GM19455 (cell line): ENCODE measurements around the gene CEND1.

Experiments
- ATAC-seq: cut with Tn5 transposase; IDR thresholded peaks from one replicate; pipeline ENCODE4 v1.9.1; 2021; ENCODE audit not compliant: unreplicated experiment

The CEND1 gene

DNA sequence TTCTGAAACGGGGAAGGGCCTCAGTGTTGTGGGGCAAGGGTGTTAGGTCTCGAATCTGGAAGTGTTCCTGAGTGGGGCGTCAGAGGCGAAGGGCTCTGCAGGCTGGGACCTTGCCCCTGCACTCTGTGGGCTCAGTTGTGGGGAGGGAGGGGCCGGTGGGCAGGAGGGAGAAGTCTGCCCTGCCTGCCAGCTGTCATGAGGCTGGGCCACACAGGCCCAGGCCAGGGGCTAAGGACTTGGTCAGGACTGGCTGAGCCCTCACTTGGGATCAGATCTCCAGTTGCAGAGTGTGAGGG lies 38.0 kb upstream of the CEND1 start, which contains the start of gene CRACR2B:
TSS of gene CRACR2B (plus strand) at position 23 of the 296 bp plus-strand sequence. CDS start 689 bp downstream, outside the sequence.
- ATAC-seq = no peak

DNA sequence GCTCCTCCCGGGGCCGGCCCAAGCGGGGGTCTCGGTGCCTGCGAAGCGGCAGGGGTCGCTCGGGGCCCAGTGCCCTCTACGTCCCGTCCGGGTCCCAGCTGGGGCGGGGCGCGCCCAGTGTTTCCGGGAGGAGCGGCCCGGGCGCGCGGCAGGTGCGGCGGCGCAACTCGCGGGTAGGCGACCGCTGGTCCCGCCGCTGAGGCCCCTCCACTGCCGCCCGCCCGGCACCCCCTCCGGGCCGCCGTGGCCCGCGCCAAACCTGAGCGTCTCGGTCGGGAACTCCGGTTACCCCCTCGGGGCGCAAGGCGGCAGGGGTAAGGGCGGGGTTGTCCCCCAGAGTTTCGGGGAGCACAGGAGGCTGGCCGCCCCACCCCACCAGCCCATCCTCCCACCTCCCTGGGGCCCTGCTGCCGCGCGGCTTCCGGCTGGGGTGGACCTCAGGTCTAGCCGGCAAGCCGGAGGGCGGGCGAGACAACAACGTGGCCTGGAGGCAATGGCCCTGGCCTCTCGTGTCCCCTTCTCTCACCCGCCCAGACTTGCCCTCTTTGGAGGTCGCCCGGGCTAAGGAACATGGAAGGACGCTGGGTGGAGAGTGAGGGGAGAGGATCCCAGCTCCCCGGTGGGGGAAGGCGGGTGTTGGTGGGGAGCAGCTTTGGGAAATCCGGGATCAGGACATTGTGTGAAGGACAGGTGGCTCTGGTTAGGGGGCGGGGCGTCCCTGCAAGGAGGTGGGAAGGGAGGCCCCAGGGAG lies 37.4 kb upstream of the CEND1 start:
- peak; percentile 36 for ATAC-seq

DNA sequence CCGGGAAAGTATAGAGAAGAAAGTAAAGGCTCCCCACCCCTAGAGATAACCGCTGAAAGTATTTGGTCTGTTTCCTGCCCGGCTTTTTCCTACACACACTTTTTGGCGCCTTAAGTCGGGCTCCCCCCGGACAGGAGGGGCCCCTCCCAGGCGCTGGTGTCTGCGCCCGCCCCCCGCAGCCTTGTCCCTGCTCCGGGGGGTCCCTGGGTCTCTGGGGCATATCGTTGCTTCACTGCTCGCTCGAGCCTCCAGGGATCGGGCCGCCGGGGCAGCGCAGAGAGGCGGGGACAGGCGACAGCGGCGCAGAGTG lies 36.9 kb upstream of the CEND1 start:
- peak; percentile 13 for ATAC-seq

DNA sequence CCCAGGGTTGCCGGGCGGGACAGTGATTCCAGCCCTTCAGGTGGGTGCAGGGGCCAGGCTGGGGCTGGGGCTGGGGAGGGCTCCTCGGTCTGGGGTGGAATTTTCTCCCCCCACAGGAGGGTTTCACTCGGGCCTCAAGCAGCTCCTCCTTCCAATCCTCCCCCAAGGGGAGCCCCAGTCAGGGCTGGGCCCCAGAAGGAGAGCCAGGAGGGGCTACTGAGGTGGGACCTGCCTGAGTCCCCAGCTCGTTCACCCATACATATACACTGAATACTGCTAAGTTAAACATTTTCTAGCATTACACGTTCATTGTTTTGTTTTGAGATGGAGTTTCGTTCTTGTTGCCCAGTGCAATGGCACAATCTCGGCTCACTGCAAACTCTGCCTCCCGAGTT lies 36.3 kb upstream of the CEND1 start:
- ATAC-seq = no peak

DNA sequence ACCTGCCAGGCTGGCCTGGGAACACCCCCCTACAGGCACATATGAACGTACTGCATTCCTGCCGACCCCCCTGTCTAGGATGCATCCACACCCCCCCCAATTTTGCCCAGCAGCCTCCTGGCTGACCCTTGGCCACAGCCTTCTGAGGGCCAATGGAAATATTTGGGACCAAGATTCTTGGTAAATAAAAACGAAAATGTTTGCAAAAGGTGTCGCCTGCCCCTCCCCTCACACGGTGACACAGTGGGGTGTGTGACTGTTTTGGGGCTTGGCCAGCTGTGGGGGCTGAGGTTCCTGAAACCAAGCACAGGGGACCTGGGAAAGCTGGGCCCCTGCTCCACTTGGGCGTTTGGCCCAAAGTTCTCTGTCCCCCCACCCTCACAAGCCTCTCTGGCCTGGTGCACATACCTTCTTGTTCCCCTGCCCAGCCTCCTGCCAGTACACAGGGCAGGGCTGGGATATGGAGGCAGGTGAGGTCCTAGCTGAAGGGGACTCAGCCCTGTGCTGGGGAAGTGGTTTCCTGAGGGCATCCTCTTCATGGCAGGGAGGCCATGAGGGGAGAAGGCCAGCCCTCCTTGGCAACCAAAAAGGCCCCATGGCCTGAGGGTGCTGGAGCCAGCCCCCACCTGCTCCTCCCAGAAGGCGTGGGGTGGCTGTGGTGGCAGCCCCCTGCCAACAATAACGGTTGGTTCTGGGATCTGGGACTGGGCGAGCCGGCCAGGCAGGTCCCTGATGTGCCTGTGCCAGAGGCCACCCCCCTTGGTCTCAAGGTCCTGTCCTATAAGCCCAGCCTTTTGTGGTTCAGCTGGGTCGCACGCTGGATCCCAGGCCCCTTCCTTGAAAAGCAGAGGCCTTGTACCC lies 35.7 kb upstream of the CEND1 start:
- no peak for ATAC-seq

DNA sequence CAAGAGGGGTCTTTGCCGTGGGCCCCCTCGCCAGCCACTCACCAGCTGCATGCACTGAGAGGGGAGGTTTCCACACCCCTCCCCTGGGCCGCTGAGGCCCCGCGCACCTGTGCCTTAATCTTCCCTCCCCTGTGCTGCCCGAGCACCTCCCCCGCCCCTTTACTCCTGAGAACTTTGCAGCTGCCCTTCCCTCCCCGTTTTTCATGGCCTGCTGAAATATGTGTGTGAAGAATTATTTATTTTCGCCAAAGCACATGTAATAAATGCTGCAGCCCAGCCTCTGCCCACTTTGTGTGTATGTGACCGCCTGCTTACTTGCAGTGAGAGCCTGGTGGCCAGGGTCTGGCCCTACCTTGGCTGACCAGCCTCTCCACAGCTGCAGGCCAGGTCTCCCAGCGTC lies 35.1 kb upstream of the CEND1 start:
- no peak for ATAC-seq

DNA sequence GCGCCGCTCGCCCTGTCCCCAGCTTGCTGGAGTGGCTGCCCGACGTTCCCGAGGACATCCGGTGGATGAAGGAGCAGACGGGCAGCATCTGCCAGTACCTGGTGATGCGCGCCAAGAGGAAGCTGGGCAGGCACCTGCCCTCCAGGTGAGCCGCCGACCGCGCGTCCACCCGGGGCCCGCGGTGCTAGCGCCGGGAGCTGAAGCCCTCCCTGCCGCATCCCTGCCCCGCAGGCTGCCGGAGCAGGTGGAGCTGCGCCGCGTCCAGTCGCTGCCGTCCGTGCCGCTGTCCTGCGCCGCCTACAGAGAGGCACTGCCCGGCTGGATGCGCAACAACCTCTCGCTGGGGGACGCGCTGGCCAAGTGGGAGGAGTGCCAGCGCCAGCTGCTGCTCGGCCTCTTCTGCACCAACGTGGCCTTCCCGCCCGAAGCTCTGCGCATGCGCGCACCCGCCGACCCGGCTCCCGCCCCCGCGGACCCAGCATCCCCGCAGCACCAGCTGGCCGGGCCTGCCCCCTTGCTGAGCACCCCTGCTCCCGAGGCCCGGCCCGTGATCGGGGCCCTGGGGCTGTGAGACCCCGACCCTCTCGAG lies 34.5 kb upstream of the CEND1 start:
- ATAC-seq = no peak

DNA sequence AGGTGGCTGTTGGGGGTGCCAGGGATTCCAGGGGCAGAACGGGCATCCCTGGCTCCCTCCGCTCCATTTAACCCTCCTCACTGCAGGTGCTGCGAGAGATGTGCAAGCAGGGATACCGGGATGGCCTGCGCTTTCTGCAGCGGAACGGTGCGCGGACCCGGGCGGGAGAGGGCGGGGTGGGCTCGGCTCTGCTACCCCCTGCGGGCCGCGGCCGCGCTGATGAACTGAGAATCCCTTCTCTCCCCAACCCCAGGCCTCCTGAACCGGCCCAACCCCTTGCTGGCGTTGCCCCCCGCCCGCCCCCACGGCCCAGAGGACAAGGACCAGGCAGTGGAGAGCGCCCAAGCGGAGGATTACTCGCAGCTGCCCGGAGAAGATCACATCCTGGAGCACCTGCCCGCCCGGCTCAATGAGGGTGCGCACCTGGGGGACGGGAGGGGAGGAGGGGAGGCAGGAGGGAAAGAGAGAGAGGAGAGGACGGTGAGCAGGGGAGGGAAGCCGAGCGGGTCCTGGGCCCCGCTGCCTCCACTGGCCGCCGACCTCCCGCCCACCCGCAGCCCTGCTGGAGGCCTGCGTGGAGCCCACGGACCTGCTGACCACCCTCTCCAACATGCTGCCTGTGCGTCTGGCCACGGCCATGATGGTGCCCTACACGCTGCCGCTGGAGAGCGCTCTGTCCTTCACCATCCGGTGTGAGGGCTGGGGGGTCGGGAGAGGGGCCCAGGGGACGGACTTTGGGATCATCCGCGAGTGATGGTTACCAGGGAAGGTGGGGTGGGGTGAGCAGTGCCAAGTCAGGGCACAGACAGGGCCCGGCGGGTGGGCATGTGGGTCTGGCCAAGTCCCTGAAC lies 33.8 kb upstream of the CEND1 start:
- ATAC-seq = no peak

DNA sequence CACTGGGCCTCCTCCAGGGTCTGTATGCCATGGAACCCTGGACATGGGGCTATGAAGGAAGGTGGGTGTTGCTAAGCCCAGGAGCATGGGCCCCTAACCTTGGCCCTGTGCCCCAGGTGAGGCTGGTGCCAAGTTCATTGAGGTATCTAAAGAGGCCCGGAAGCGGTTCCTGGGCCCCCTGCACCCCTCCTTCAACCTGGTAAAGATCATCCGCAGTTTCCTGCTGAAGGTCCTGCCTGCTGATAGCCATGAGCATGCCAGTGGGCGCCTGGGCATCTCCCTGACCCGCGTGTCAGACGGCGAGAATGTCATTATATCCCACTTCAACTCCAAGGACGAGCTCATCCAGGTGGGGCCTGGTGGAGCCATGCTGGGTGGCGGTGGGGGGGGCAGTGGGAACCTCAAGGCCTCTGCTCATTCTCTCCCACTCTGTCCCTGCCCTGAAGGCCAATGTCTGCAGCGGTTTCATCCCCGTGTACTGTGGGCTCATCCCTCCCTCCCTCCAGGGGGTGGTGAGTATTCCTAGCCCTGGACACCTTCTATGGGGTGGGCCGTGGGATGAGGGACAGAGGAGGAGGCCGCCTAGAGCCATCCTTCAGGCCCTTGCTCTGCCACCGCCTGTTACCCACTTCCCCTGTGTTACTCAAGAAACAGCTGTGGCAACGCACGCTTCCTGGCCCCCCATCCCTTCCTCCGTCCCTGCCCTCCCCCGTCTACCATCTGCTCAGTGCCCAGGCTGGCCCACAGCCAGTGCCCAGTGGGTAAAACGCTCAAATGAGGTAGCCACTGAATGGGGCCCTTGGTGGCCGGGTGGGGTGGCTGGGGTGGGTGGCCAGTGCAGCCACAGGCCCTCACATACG lies 31.9 kb upstream of the CEND1 start:
- ATAC-seq = no peak

DNA sequence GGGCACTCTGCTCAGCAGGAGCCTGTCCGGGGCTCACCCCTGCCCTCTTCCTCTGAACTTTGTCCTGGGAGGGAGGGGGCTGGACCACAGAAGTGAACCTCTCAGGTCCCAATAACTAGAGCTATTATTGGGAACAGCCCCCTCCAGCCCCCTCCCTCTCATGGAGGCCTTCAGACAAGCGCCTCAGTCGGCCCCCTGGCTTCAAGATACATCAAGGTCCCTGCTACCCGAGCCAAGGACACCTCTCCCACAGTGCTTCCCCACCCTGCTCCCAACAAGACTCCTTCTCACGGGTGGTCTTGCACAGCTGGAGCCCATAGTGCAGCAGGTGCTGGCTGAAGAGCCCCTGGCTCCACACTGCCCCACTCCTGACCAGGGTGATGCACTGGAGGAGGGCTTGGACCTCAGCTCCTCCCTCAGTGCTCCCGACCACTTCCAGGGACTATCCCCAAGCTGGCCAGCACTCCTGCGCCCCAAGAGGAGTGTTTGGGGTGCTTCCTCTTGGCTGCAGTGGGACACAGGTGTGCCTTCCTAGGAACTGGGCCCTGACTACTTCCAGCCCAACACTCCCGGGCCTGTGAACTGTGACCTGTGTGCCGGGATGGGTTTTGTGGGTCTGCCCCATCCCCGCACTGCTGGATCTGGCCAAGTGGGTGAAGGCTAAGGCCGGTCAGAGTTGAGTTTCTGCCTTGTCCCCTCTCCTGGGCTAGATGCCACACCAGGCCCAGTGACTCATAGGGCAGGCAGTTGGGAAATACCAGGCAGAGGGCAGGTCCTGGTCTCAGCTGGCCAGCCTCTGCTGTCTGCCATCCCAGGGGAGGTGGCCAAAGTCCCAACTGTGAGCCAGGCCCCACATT lies 31.0 kb upstream of the CEND1 start:
- ATAC-seq = no peak

DNA sequence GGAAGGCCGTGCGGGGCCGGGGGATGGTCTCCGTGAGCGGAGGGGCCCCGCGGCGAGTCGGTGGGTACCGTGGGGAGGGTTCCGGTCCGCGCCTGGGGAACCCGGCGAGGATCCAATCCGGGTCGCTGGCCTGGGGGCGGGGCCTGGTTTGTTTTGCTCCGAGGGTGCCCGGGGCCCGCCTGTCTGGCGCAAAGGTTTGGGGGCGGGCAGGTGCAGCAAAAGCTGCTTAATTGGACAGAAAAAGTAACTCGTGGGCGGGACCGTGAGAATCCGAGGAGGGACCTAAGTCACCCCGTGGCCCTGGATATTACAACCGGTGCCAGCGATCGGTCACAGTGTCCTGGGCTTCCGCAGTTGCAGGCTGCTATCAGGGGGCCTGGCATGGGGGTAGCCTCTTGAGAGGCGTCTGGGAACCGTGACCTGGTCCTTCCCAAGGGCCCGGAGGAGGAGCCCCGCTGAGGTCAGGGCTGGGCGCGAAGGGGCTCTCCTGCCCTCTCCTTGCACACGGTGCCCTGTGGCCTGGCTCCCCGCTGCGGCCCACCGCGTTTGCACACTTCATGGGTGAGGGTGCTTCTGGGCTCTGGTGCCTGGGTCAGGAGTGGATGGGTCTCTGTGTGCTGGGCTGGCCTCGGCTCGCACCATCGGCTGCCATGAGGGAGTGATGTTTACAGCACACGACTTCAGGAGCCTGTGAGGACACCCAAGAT lies 30.2 kb upstream of the CEND1 start:
- ATAC-seq = peak; percentile 71

DNA sequence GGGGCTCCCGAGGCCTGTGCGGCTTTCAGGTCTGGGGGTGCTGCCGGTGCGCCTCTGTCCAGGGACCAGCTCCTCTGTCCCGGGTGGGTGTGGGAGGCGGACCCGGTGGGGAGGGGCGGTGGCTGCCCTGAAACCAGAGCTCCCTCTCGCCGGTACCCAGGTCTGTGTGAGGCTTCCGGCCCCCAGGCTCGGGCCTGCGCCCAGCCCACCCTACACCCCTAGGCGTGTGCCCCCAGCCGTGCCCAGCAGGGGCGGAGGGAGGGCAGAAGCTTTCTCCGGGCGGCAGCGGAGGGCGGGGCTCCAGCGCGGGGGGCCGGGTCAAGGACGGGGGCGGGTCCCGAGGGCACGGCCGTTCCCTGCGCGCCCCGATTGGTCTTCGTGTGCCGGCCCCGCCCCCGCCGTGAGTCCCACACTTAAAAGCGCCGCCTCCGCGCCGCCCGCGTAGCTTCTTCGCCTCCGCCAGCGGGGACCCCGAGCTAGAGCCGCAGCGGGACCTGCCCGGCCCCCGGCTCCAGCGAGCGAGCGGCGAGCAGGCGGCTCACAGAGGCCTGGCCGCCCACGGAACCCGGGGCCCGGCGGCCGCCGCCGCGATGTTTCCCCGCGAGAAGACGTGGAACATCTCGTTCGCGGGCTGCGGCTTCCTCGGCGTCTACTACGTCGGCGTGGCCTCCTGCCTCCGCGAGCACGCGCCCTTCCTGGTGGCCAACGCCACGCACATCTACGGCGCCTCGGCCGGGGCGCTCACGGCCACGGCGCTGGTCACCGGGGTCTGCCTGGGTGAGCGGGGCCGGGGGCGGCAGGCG lies 29.4 kb upstream of the CEND1 start:
- peak; percentile 69 for ATAC-seq

DNA sequence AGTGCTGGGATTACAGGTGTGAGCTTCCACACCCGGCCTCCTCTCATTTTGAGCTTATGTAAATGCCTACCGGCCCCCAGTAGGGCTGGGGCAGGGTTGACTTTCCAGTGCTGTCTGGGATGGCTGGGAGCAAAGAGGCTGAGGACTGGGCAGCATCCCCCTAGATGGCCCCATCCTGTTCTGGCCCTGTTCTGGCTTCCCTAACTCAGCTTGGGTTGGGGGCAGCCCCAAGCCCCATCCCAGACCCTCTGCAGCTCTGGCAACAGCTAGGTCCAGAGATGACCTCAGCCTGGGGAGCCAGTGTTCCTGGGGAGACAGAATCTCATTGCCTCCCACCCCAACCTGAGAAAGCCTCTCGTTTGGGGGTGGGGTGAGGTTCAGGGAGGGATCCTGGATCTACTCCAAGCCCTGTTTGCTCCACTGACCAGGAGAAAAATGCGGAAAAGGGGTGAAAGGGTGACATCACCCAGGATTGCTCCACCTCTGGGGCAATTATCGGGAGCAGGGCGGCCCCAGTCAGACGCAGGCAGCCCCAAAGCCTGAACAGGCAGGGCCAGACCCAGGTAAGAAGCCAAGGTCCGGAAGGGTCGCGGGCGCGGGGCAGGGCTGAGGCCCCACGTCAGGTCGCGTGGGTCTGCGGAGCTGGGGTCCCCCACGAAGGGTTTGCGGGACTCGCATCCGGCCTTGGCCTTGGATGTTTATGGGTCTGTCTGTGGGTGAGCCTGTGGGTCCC lies 28.7 kb upstream of the CEND1 start, which contains the start of gene PNPLA2:
TSS of gene PNPLA2 (plus strand) at position 519 of the 733 bp plus-strand sequence. CDS start 805 bp downstream, outside the sequence.
- ATAC-seq = no peak

DNA sequence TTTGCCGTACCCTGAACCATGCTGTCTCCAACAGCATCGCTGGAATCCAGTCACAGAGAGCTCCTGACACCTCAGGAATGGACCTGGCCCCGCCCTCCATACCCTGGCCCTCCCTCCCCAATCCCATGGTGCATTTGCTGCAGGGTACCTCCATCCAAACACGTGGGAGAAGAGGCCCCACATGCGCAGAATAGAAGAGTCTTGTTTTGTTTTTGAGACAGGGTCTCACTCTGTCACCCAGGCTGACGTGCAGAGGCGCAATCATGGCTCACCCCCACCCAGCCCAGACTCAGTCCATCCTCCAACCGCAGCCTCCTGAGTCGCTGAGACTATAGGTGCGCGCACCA lies 26.5 kb upstream of the CEND1 start:
- ATAC-seq = no peak

DNA sequence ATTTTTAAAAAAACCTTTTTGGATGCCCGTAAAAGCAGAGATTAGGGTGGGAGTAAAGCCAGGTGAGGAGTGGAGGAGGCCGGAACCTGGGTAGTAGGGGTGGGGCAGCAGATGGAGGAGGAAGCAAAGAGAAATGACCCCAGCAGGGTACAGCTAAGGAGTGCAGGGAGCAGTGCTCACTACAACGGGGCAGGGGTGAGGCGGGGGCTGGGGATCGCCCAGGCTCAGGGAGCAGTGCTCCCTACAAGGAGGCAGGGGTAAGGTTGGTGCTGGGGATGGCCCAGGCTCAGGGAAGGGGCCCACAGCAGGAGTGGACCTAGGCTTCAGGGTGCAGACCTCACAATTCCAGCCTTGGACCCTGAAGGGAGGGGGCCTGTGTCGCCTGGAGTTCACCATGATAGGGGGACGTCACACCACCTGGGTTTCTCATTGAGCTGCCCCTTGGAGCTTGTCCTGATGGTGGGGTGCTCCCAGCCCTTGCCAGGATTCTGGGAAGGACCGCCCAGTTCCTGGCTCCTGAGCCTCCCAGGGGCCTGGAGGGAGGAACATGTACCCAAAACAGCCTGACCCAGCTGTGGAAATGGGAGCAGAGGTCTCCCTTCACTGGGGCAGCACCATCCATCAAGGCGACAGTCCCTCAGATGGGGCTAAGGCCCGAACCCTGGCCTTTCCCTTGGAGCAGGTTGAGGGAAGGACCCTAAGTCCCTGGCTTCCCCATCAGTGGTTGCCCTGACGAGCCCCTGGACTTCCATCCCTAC lies 26.0 kb upstream of the CEND1 start:
- ATAC-seq = no peak

DNA sequence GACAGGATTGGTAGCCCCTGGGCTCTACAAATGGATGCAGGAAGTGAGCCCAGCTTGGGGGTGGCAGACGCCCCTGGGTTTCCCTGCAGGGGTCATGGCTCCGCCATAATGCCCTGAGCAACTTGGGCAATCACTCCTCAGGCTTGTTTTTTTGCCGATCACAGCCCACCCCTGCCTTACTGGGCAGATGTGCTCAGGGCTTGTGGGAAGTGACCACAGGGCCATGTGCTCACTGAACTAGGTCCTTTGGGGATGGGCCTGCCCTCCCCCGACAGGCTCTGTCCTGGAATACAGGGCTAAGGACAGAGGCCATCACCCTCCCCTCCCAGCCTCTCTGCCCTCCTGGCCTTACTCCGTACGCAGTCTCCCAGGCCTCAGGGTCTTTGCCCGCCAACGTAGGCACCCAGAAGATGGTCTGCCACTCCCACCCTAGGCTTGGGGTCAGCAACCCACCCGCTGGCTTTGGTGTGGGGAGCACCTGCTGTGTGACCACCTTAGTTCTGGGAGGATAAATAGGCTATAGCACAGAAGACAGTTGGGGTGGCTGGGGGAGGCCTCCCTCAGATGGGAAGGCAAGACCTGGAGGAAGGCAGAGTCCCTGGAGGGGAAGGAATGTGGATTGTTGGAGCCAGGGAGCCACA lies 23.7 kb upstream of the CEND1 start:
- ATAC-seq = no peak
